NT2/D1 (cell line): ENCODE data around the gene GRM7.

Source experiments
- SUZ12 ChIP-seq: IDR thresholded peaks from 2 replicates; pipeline ENCODE4 v1.6.1; 2011; ENCODE audit not compliant: insufficient read length, insufficient read depth; ENCODE audit errors: extremely low read depth
- YY1 ChIP-seq: IDR thresholded peaks from 2 replicates; pipeline ENCODE4 v1.6.1; 2011; ENCODE audit not compliant: insufficient read length, insufficient read depth
- ZNF274 ChIP-seq: IDR thresholded peaks from 2 replicates; pipeline ENCODE4 v1.6.1; 2011; ENCODE audit warnings: mild to moderate bottlenecking, low read depth, low read length

- TF ChIP-seq YY1 (no peak), SUZ12 (no peak), ZNF274 (no peak)
Observed at GRCh38 chr3:7789324-7789723, 928.4 kb downstream of the GRM7 start.
